Endothelial cell of umbilical vein (primary cell): ENCODE data around the gene PAK5. TPM values are rescaled to one million over a fixed set of nuclear protein-coding genes. Genes with fewer than 3 reads are reported as not detected.

Source experiments
- BruUV-seq: library from RNA; stranded (reverse); fragments of 400-500 nt; replicated peaks from 2 replicates; lab custom pipeline; 2021; lab: Mats Ljungman, UMichigan
- CTCF ChIA-PET: fragments of 300-600, 350-600 bp; sonication (Branson Sonifier 250); formaldehyde crosslinking; loops from one replicate; lab custom pipeline; 2021; ENCODE audit warnings: antibody characterized with exemption, inconsistent platforms; lab: Charles Lee
- POLR2A ChIA-PET: fragments of 300-600, 350-600 bp; sonication (Branson Sonifier 250); formaldehyde crosslinking; loops from one replicate; lab custom pipeline; 2021; ENCODE audit warnings: antibody characterized with exemption, inconsistent platforms; lab: Charles Lee
- DNase-seq: peaks from one replicate; pipeline ENCODE4 v3.0.0-alpha.2; 2011; ENCODE audit warnings: low read depth, low spot score
- FAIRE-seq: peaks from 2 replicates; lab custom pipeline; 2011; peaks lifted over from hg19 to GRCh38; lab: Jason Lieb, UNC
- H2AFZ ChIP-seq: 2 replicates; pipeline ENCODE4 v1.6.0; 2012; ENCODE audit warnings: low read depth, low read length, control low read depth, inconsistent platforms
- H3K27ac ChIP-seq: 2 replicates; pipeline ENCODE4 v1.5.1; 2011; ENCODE audit warnings: low read depth, mild to moderate bottlenecking, control low read depth, low read length, moderate library complexity; ENCODE audit not compliant: insufficient read depth
- H3K27me3 ChIP-seq, 2 experiments: 2 replicates each; pipeline versions ENCODE4 v1.6.0 to v1.6.1; 2011; ENCODE audit warnings: low read length in 2 of 2, mixed read lengths in 1 of 2; ENCODE audit not compliant: control insufficient read depth in 2 of 2, insufficient read depth in 2 of 2
- H3K36me3 ChIP-seq, 2 experiments: 2 replicates in 1 of 2; 3 replicates in 1 of 2; pipeline ENCODE4 v1.5.1; 2011; ENCODE audit warnings: low read length in 2 of 2, mild to moderate bottlenecking in 1 of 2, moderate library complexity in 1 of 2; ENCODE audit not compliant: control insufficient read depth in 2 of 2, insufficient read depth in 2 of 2; ENCODE audit errors: extremely low read depth in 1 of 2
- H3K4me1 ChIP-seq: 3 replicates; pipeline ENCODE4 v1.5.1; 2011; ENCODE audit warnings: mild to moderate bottlenecking, low read length; ENCODE audit not compliant: control insufficient read depth, insufficient read depth; ENCODE audit errors: extremely low read depth
- H3K4me2 ChIP-seq: 2 replicates; pipeline ENCODE4 v1.6.1; 2011; ENCODE audit warnings: low read length, control low read depth, mixed read lengths; ENCODE audit not compliant: insufficient read depth
- H3K4me3 ChIP-seq, 3 experiments: fragments of 200-600 bp in 1 of 3; sonication (generic), shearing (Covaris generic) in 1 of 3; replicated peaks in 1 of 3; 2 replicates each; pipeline ENCODE4 v1.5.1; 2011 to 2016; ENCODE audit warnings: control low read depth in 3 of 3, low read length in 3 of 3, mild to moderate bottlenecking in 2 of 3, inconsistent platforms in 1 of 3, low read depth in 1 of 3, moderate library complexity in 1 of 3; ENCODE audit not compliant: insufficient read depth in 1 of 3
- H3K79me2 ChIP-seq: 2 replicates; pipeline ENCODE4 v1.6.0; 2012; ENCODE audit warnings: low read length, inconsistent platforms; ENCODE audit not compliant: control insufficient read depth, insufficient read depth
- H3K9ac ChIP-seq: replicated peaks from 2 replicates; pipeline ENCODE3; 2011; ENCODE audit warnings: low read length, control low read depth; ENCODE audit not compliant: insufficient read depth; ENCODE audit errors: extremely low read depth
- H3K9me1 ChIP-seq: replicated peaks from 3 replicates; pipeline ENCODE4 v1.6.0; 2011; ENCODE audit warnings: mild to moderate bottlenecking, low read length; ENCODE audit not compliant: control insufficient read depth, insufficient read depth; ENCODE audit errors: extremely low read depth
- H3K9me3 ChIP-seq: replicated peaks from 2 replicates; pipeline ENCODE4 v1.5.1; 2012; ENCODE audit warnings: low read length, inconsistent platforms; ENCODE audit not compliant: control insufficient read depth, insufficient read depth
- H4K20me1 ChIP-seq: replicated peaks from 2 replicates; pipeline ENCODE3; 2011; ENCODE audit warnings: mild to moderate bottlenecking, low read length; ENCODE audit not compliant: control insufficient read depth, insufficient read depth; ENCODE audit errors: extremely low read depth
- GATA2 ChIP-seq: IDR thresholded peaks from 2 replicates; pipeline ENCODE4 v1.7.0; 2011; ENCODE audit warnings: low read depth, mild to moderate bottlenecking, moderate library complexity, mixed read lengths, low read length; ENCODE audit not compliant: insufficient read length, insufficient read depth
- JUN ChIP-seq: IDR thresholded peaks from 2 replicates; pipeline ENCODE4 v1.6.1; 2011; ENCODE audit warnings: borderline replicate concordance, low read depth; ENCODE audit not compliant: insufficient read length, insufficient read depth
- MAX ChIP-seq: IDR thresholded peaks from 2 replicates; pipeline ENCODE4 v1.6.1; 2011; ENCODE audit not compliant: insufficient read depth, insufficient read length
- POLR2AphosphoS5 ChIP-seq: IDR thresholded peaks from 2 replicates; pipeline ENCODE4 v1.6.1; 2012; ENCODE audit warnings: low read depth, mild to moderate bottlenecking, control low read depth, low read length, moderate library complexity; ENCODE audit not compliant: insufficient read depth
- dilution Hi-C: fragments of 300-500 bp; cut with MboI; formaldehyde crosslinking; loops from one replicate; pipeline ENCODE4 v1.15.0; 2019; ENCODE audit warnings: low sequenced_read_pairs; ENCODE audit not compliant: extremely low pct_ligation_motif_present
- intact Hi-C: fragments of 100-400 bp; cut with micrococcal nuclease; formaldehyde crosslinking; loops from one replicate; pipeline ENCODE4 v1.10.0; 2022
- polyA plus RNA-seq, 4 experiments: library from polyadenylated mRNA; depleted of rRNA in 3 of 4; stranded (reverse) in 3 of 4; unstranded in 1 of 4; fragments of >200 nt; gene quantifications; 2 replicates each; pipeline versions ENCODE4 v1.2.1 to v1.2.3, GENCODE V29; 2011 to 2012; ENCODE audit warnings: missing spikeins in 1 of 4
- total RNA-seq: library from RNA; stranded (reverse); gene quantifications from 2 replicates; pipeline ENCODE4 v1.2.3, GENCODE V29; 2021

Gene PAK5
- total and polyA plus RNA-seq, 2 donors (not counting 3 experiments of a cell fraction or from before 2014, with no cell fraction given) = not detected

DNA sequence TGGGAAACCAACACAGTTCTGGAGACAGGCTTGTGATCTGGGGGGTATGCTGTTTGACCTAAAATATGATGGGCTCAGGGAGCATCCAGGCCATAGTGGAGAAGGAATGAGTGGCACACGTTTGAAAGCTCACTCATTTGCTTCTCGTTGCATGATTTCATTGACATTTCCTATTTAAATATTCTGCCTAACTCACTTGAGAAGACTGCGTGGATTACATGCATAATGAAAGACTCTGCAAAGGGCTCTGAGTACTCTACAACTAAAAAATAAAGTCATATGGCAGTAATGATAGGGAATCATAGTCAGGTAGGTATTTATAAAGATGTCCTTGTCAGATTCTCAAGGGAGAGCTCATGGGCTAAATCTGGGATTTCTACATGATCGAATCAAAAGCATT is 206.6 kb downstream of the PAK5 start:
- H3K27me3 ChIP-seq = no peaks in the 10 kb centered on the region
- no peaks in the 10 kb centered on the region for H3K79me2 ChIP-seq
- H3K4me2 ChIP-seq = no peak overlapping the region
- no peaks in the 10 kb centered on the region for H4K20me1 ChIP-seq
- H3K9me3 ChIP-seq = no peaks in the 10 kb centered on the region
- no TSS peak for BruUV-seq
- FAIRE-seq (no peak), DNase-seq (no peak)
- no peak overlapping the region for H3K27ac ChIP-seq
- TF ChIP-seq JUN (no peak), POLR2AphosphoS5 (no peak), GATA2 (no peak), MAX (no peak)
- H3K4me1 ChIP-seq = no peaks in the 10 kb centered on the region
- H3K36me3 ChIP-seq = no peaks in the 10 kb centered on the region
- intact Hi-C loops (no loop called here), dilution Hi-C loops (no loop called here)
- no peak overlapping the region for H2AFZ ChIP-seq
- no peak overlapping the region for H3K9ac ChIP-seq
- no peaks in the 10 kb centered on the region for H3K9me1 ChIP-seq
- ChIA-PET POLR2A (no interaction called here), CTCF (interaction anchor here (1.1 to 1.7 kb wide), 2 partner anchors 15 to 224 kb away, joined by 3 to 8 read pairs; no protein-coding TSS in a partner anchor)
- no peak overlapping the region for H3K4me3 ChIP-seq

DNA sequence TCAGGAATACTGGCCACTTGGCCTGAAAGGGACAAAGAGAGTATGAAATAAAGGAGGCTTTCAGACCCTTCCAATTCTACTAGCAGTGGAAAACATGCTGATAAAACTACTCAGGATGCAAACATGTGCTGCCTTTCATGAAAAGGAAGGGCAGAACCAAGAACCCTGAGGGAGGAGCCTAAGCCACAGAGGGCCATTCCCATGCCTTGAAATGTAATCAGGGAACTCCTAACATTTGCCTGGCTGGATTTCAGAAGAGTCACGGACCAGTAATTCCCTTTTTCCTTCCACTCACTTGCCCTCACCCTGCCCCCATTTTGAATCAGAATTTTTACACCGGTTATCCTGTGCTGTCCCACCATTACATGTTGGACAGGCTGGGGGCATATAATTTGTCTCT is 208.3 kb downstream of the PAK5 start:
- H3K79me2 ChIP-seq = no peaks in the 10 kb centered on the region
- BruUV-seq = no TSS peak
- no peaks in the 10 kb centered on the region for H3K9me3 ChIP-seq
- no peak overlapping the region for H3K9ac ChIP-seq
- TF ChIP-seq POLR2AphosphoS5 = no peak
- no peaks in the 10 kb centered on the region for H3K27me3 ChIP-seq
- H3K9me1 ChIP-seq = no peaks in the 10 kb centered on the region
- no peak overlapping the region for H2AFZ ChIP-seq
- no peaks in the 10 kb centered on the region for H4K20me1 ChIP-seq
- H3K4me2 ChIP-seq = no peak overlapping the region
- dilution Hi-C loops (no loop called here), intact Hi-C loops (no loop called here)
- ChIA-PET POLR2A (no interaction called here), CTCF (no interaction called here)
- FAIRE-seq (no peak), DNase-seq (no peak)
- H3K4me1 ChIP-seq = no peaks in the 10 kb centered on the region
- H3K27ac ChIP-seq = no peak overlapping the region
- no peak overlapping the region for H3K4me3 ChIP-seq
- H3K36me3 ChIP-seq = no peaks in the 10 kb centered on the region
